Colonic mucosa (tissue), 4 donors: ENCODE results near the gene SSBP4. TPM values are rescaled to one million over a fixed set of nuclear protein-coding genes. Genes with fewer than 3 reads are reported as not detected.

Experiments
- DNase-seq: peaks from one replicate; pipeline ENCODE4 v3.0.0-alpha.2; 2020
- H3K27ac ChIP-seq: fragments of 200-600 bp; one replicate; pipeline ENCODE4 v1.8.0; 2021
- H3K27me3 ChIP-seq: fragments of 200-600 bp; one replicate; pipeline ENCODE4 v1.8.0; 2021
- H3K36me3 ChIP-seq: fragments of 200-600 bp; one replicate; pipeline ENCODE4 v1.8.0; 2021
- H3K4me1 ChIP-seq: fragments of 200-600 bp; one replicate; pipeline ENCODE4 v1.8.0; 2021; ENCODE audit warnings: mild to moderate bottlenecking
- H3K4me3 ChIP-seq: fragments of 200-600 bp; one replicate; pipeline ENCODE4 v1.8.0; 2021
- H3K9ac ChIP-seq, 2 donors: one replicate each; pipeline ENCODE4 v1.7.0; 2013; ENCODE audit warnings: control low read depth in 2 of 2, low read depth in 2 of 2, low read length in 2 of 2
- H3K9me3 ChIP-seq: fragments of 200-600 bp; one replicate; pipeline ENCODE4 v1.8.0; 2021
- intact Hi-C: fragments of 100-400 bp; cut with DNase I; formaldehyde crosslinking; loops from one replicate; pipeline ENCODE4 v1.14.1; 2022
- total RNA-seq, 2 donors: library from RNA; stranded (reverse); fragmentation: NEBNext Ultra II Directional in 1 of 2; extraction: Animal tissue kit (Norgen Biotek cat#: 25700) in 1 of 2; gene quantifications; one replicate each; pipeline ENCODE4 v1.2.1, GENCODE V29; 2021
- TF ChIP-seq, protein P1 (sequence below): fragments of 200-600 bp; IDR thresholded peaks from one replicate; pipeline ENCODE4 v1.8.0; 2022; ENCODE audit warnings: antibody characterized with exemption, mild to moderate bottlenecking
- donor health status: healthy.
- donor health status: DM: no; HTN: no; CAD: no.
- donor health status: DM: no; HTN: no; CAD: no.

Gene SSBP4
- total RNA-seq, 2 donors from 2014 or later, result 40.1 to 77.3 TPM

DNA sequence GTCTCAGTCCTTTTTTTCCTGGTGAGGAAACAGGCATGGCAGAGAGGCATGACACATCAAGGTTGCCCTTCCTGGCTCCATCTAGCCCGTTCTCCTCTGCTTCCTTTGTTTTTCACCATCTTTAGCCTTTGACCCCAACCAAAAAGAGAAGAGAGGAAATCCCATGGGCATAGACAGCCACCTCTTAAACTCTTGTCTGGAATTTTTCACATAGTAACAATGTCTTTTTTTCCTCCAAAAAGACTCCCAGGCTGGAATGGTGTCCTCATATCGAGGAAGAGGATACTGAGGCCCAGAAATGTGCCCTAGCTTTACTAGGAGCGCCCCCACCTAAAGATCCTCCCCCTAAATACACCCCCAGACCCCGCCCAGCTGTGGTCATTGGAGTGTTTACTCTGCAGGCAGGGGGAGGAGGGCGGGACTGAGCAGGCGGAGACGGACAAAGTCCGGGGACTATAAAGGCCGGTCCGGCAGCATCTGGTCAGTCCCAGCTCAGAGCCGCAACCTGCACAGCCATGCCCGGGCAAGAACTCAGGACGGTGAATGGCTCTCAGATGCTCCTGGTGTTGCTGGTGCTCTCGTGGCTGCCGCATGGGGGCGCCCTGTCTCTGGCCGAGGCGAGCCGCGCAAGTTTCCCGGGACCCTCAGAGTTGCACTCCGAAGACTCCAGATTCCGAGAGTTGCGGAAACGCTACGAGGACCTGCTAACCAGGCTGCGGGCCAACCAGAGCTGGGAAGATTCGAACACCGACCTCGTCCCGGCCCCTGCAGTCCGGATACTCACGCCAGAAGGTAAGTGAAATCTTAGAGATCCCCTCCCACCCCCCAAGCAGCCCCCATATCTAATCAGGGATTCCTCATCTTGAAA, 33.3 kb upstream of the SSBP4 start, which contains the start of gene GDF15:
GDF15 (plus strand) TSS at position 484 of the 868 bp plus-strand sequence; CDS start at position 516, 32 bp downstream.
- H3K36me3 ChIP-seq, result no peaks in the 10 kb centered on the region
- no peaks in the 10 kb centered on the region for H3K9me3 ChIP-seq
- intact Hi-C loops, result no loop called here
- peak; percentile 98 for DNase-seq
- H3K4me3 ChIP-seq, result peak within 1 kb of the TSS; percentile 43
- no peaks in the 10 kb centered on the region for H3K27me3 ChIP-seq
- H3K27ac ChIP-seq, result peak within 1 kb of the TSS; percentile 72
- H3K4me1 ChIP-seq, result no peaks in the 10 kb centered on the region
- peak within 1 kb of the TSS; percentile 60 to 99 for H3K9ac ChIP-seq
- TF ChIP-seq, protein P1, sequence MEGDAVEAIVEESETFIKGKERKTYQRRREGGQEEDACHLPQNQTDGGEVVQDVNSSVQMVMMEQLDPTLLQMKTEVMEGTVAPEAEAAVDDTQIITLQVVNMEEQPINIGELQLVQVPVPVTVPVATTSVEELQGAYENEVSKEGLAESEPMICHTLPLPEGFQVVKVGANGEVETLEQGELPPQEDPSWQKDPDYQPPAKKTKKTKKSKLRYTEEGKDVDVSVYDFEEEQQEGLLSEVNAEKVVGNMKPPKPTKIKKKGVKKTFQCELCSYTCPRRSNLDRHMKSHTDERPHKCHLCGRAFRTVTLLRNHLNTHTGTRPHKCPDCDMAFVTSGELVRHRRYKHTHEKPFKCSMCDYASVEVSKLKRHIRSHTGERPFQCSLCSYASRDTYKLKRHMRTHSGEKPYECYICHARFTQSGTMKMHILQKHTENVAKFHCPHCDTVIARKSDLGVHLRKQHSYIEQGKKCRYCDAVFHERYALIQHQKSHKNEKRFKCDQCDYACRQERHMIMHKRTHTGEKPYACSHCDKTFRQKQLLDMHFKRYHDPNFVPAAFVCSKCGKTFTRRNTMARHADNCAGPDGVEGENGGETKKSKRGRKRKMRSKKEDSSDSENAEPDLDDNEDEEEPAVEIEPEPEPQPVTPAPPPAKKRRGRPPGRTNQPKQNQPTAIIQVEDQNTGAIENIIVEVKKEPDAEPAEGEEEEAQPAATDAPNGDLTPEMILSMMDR, result peak; percentile 75

DNA sequence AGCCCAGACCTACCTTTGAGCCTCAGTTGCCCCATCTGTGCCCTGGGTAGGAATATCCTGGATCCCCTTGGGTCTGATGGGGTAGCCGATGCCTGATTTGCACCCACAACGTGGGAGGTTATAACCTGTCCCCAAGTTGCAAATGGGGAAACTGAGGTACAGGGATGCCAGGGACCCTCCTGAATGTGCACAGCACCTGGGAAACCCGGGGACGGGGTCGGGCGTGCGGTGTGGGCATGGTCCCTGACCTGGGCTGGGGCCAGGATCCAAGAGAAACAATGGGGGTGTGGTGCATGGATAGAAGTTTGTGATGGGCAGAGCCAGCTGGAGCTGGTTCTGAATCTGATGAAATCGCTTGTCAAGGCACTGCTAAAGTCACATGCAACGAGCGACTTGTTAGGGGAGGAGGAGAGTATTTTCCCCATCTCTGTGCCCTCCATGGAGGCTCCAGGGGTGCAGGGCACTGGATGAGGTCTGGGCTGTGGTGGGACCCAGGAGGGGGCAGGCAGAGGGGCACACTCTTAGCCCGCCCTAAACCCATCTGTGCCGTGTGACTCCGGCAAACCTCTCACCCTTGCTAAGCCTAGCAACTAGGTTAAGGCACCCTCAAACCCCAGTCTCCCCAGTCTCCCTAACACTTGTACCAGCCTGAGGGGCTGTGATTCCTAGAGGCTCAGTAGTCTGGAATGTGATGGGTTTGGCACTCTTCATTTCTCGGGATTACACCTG, 32.5 kb upstream of the SSBP4 start:
- Histone ChIP-seq H3K36me3 (no peaks in the 10 kb centered on the region), H3K4me3 (peak overlapping the region; percentile 43), H3K9ac (peak overlapping the region; percentile 60 to 99), H3K9me3 (no peaks in the 10 kb centered on the region), H3K4me1 (no peaks in the 10 kb centered on the region), H3K27me3 (no peaks in the 10 kb centered on the region), H3K27ac (peak overlapping the region; percentile 72)
- TF ChIP-seq, protein P1, result no peak
- intact Hi-C loops, result no loop called here
- peak; percentile 82 for DNase-seq

DNA sequence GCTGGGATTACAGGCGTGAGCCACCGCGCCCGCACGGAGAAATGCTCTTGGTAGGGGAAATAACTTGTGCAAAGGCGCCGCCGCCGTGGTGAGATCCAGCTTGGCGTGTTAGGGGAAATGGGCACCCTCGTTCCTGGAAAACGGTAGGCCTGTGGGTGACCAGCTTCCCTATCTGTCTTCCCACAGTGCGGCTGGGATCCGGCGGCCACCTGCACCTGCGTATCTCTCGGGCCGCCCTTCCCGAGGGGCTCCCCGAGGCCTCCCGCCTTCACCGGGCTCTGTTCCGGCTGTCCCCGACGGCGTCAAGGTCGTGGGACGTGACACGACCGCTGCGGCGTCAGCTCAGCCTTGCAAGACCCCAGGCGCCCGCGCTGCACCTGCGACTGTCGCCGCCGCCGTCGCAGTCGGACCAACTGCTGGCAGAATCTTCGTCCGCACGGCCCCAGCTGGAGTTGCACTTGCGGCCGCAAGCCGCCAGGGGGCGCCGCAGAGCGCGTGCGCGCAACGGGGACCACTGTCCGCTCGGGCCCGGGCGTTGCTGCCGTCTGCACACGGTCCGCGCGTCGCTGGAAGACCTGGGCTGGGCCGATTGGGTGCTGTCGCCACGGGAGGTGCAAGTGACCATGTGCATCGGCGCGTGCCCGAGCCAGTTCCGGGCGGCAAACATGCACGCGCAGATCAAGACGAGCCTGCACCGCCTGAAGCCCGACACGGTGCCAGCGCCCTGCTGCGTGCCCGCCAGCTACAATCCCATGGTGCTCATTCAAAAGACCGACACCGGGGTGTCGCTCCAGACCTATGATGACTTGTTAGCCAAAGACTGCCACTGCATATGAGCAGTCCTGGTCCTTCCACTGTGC, 30.9 kb upstream of the SSBP4 start:
- peak overlapping the region; percentile 72 for H3K27ac ChIP-seq
- H3K36me3 ChIP-seq, result no peaks in the 10 kb centered on the region
- TF ChIP-seq, protein P1, result peak; percentile 100
- H3K27me3 ChIP-seq, result no peaks in the 10 kb centered on the region
- no peaks in the 10 kb centered on the region for H3K9me3 ChIP-seq
- DNase-seq, result peak; percentile 88
- peak overlapping the region; percentile 43 for H3K4me3 ChIP-seq
- H3K9ac ChIP-seq, result peak overlapping the region; percentile 72 to 99
- intact Hi-C loops, result loop anchor here (2.0 kb wide), 1 partner anchor 24 kb away; no protein-coding TSS in a partner anchor
- no peaks in the 10 kb centered on the region for H3K4me1 ChIP-seq

DNA sequence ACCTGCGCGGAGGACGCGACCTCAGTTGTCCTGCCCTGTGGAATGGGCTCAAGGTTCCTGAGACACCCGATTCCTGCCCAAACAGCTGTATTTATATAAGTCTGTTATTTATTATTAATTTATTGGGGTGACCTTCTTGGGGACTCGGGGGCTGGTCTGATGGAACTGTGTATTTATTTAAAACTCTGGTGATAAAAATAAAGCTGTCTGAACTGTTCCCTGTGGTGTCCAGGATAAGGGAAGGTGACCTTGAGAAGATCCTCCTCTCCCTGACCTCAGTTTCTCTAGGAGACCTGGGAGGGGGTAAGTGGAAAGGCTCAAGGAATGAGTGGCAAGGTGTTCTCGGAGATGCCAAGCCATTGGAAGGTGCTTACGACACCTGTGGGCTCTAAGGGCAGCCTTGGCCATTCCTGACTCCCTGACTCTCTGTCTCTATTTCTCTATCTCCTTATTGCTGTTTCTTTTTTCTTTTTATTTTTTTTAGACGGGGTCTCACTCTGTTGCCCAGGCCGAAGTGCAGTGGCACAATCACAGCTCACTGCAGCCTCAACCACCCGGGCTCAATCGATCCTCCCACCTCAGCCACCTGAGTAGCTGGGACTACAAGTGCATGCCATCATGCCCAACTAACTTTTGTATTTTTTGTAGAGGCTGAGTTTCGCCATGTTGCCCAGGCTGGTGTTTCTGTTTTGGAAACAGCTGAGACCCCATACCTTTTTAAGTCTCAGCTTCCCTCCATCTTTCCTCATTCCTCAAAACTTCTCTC, 30.1 kb upstream of the SSBP4 start:
- Histone ChIP-seq H3K36me3 (no peaks in the 10 kb centered on the region), H3K4me1 (no peaks in the 10 kb centered on the region), H3K27me3 (no peaks in the 10 kb centered on the region), H3K27ac (peak overlapping the region; percentile 72), H3K9ac (peak overlapping the region; percentile 37 to 99), H3K4me3 (peak overlapping the region; percentile 43), H3K9me3 (no peaks in the 10 kb centered on the region)
- no peak for DNase-seq
- TF ChIP-seq, protein P1, result no peak
- intact Hi-C loops, result loop anchor here (2.0 kb wide), 1 partner anchor 24 kb away; no protein-coding TSS in a partner anchor
